GM12878 (cell line): Measurements from ENCODE around the gene IL17RE. TPM values are rescaled to one million over a fixed set of nuclear protein-coding genes. Genes with fewer than 3 reads are reported as not detected.

Source experiments
- CBFB ChIP-seq: IDR thresholded peaks from 2 replicates; pipeline ENCODE4 v1.6.1; 2016; ENCODE audit warnings: antibody characterized with exemption, low read depth
- CBX5 ChIP-seq: sonication (generic); IDR thresholded peaks from 2 replicates; pipeline ENCODE4 v1.6.1; 2016; ENCODE audit warnings: low read depth, moderate library complexity, mild to moderate bottlenecking, inconsistent platforms
- CHD4 ChIP-seq: fragments of 200-600 bp; sonication (generic); IDR thresholded peaks from 2 replicates; pipeline ENCODE4 v1.6.1; 2016; ENCODE audit warnings: mild to moderate bottlenecking
- EED ChIP-seq: sonication (generic); IDR thresholded peaks from 2 replicates; pipeline ENCODE4 v1.6.1; 2016; ENCODE audit warnings: antibody characterized with exemption, low read depth
- HDAC2 ChIP-seq: fragments of 200-600 bp; sonication (generic); IDR thresholded peaks from 2 replicates; pipeline ENCODE4 v1.6.1; 2017
- HDGF ChIP-seq: fragments of 450-650 bp; IDR thresholded peaks from 2 replicates; pipeline ENCODE4 v1.6.1; 2016; ENCODE audit warnings: antibody characterized with exemption
- IKZF2 ChIP-seq, 2 experiments: fragments of 450-650 bp; IDR thresholded peaks; 2 replicates each; pipeline ENCODE4 v1.6.1; 2017; ENCODE audit warnings: mild to moderate bottlenecking in 2 of 2, moderate library complexity in 2 of 2
- KLF5 ChIP-seq: fragments of 450-650 bp; IDR thresholded peaks from 2 replicates; pipeline ENCODE4 v1.6.1; 2014; ENCODE audit warnings: mild to moderate bottlenecking; ENCODE audit not compliant: partially characterized antibody
- MLLT1 ChIP-seq: fragments of 450-650 bp; IDR thresholded peaks from 2 replicates; pipeline ENCODE4 v1.6.1; 2016; ENCODE audit warnings: mild to moderate bottlenecking
- MTA3 ChIP-seq: IDR thresholded peaks from 2 replicates; pipeline ENCODE4 v1.6.1; 2012; ENCODE audit warnings: low read length, inconsistent platforms, borderline replicate concordance
- NFXL1 ChIP-seq: fragments of 450-650 bp; IDR thresholded peaks from 2 replicates; pipeline ENCODE4 v1.6.1; 2017; ENCODE audit warnings: antibody characterized with exemption, mild to moderate bottlenecking, borderline replicate concordance
- NR2C1 ChIP-seq: fragments of 450-650 bp; IDR thresholded peaks from 2 replicates; pipeline ENCODE4 v1.6.1; 2017; ENCODE audit warnings: antibody characterized with exemption, mild to moderate bottlenecking, moderate library complexity
- NR2C2 ChIP-seq: IDR thresholded peaks from 2 replicates; pipeline ENCODE4 v1.6.1; 2011; ENCODE audit warnings: borderline replicate concordance, low read depth; ENCODE audit not compliant: control insufficient read depth, insufficient read length
- PKNOX1 ChIP-seq: fragments of 450-650 bp; IDR thresholded peaks from 2 replicates; pipeline ENCODE4 v1.6.1; 2016; ENCODE audit warnings: mild to moderate bottlenecking
- POLR2A ChIP-seq: IDR thresholded peaks from 2 replicates; pipeline ENCODE4 v1.6.1; 2011; ENCODE audit warnings: low read depth, mild to moderate bottlenecking, low read length
- ZNF217 ChIP-seq: fragments of 450-650 bp; IDR thresholded peaks from 2 replicates; pipeline ENCODE4 v1.6.1; 2017; ENCODE audit warnings: antibody characterized with exemption, mild to moderate bottlenecking
- polyA plus RNA-seq, 11 experiments: library from polyadenylated mRNA; depleted of rRNA in 4 of 11; unstranded in 6 of 11; stranded (reverse) in 5 of 11; fragments of >200 nt; fragmentation: Nextera tagmentation in 4 of 11; fragmentation: Illumina TruSeq in 1 of 11; extraction: Ambion mirVana in 4 of 11; extraction: Trizol in 1 of 11; gene quantifications; 1 replicate in 1 of 11; 2 replicates in 10 of 11; pipeline versions ENCODE4 v1.2.1 to v1.2.3, GENCODE V29; 2011 to 2016; ENCODE audit warnings: inconsistent platforms in 2 of 11, missing spikeins in 2 of 11, low read depth in 1 of 11
- total RNA-seq, 4 experiments: library from RNA; depleted of rRNA in 3 of 4; stranded (reverse); fragments of >200 nt in 3 of 4; fragmentation: Illumina TruSeq in 1 of 4; extraction: Trizol in 1 of 4; gene quantifications; 2 replicates each; pipeline versions ENCODE4 v1.2.1 to v1.2.3, GENCODE V29; 2013 to 2021
- TF ChIP-seq, protein P1 (sequence below): IDR thresholded peaks from 2 replicates; pipeline ENCODE4 v1.6.1; 2012; ENCODE audit warnings: mild to moderate bottlenecking, low read depth, low read length
- TF ChIP-seq, protein P2 (sequence below): fragments of 450-650 bp; IDR thresholded peaks from 2 replicates; pipeline ENCODE4 v1.6.1; 2017; ENCODE audit warnings: mild to moderate bottlenecking, moderate library complexity

Gene IL17RE
- total and polyA plus RNA-seq, 10 of the 15 experiments (the other 5 are each of a cell fraction or from before 2014, with no cell fraction given) = 0.04 to 0.51 (median 0.12) TPM; not detected in 2

GRCh38 chr3:9951962-9952805 is 49.5 kb downstream of the IL17RE start, which contains the start of gene PRRT3 (continued):
- peak; percentile 81 for TF ChIP-seq NR2C2
- TF ChIP-seq CBFB = 0 out of 2 replicates have a peak, but pooled peaks have one; percentile 27
- TF ChIP-seq HDGF = peak; percentile 70; the same call in 1 of the 2 replicates
- peak; percentile 97 for TF ChIP-seq ZNF217
- TF ChIP-seq CBX5 = no peak
- peak; percentile 77 for TF ChIP-seq POLR2A
- 0 out of 2 replicates have a peak, but pooled peaks have one; percentile 87 for TF ChIP-seq CHD4
- TF ChIP-seq KLF5 = no peak
- TF ChIP-seq PKNOX1 = 0 out of 2 replicates have a peak, but pooled peaks have one; percentile 8
- no peak for TF ChIP-seq NFXL1
- TF ChIP-seq, protein P1, sequence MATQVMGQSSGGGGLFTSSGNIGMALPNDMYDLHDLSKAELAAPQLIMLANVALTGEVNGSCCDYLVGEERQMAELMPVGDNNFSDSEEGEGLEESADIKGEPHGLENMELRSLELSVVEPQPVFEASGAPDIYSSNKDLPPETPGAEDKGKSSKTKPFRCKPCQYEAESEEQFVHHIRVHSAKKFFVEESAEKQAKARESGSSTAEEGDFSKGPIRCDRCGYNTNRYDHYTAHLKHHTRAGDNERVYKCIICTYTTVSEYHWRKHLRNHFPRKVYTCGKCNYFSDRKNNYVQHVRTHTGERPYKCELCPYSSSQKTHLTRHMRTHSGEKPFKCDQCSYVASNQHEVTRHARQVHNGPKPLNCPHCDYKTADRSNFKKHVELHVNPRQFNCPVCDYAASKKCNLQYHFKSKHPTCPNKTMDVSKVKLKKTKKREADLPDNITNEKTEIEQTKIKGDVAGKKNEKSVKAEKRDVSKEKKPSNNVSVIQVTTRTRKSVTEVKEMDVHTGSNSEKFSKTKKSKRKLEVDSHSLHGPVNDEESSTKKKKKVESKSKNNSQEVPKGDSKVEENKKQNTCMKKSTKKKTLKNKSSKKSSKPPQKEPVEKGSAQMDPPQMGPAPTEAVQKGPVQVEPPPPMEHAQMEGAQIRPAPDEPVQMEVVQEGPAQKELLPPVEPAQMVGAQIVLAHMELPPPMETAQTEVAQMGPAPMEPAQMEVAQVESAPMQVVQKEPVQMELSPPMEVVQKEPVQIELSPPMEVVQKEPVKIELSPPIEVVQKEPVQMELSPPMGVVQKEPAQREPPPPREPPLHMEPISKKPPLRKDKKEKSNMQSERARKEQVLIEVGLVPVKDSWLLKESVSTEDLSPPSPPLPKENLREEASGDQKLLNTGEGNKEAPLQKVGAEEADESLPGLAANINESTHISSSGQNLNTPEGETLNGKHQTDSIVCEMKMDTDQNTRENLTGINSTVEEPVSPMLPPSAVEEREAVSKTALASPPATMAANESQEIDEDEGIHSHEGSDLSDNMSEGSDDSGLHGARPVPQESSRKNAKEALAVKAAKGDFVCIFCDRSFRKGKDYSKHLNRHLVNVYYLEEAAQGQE = no peak
- TF ChIP-seq HDAC2 = 0 out of 2 replicates have a peak, but pooled peaks have one; percentile 76
- TF ChIP-seq IKZF2 (IDR thresholded peaks at IDR 0.05) = peak in 1 of 2 experiments; percentile 27; a peak in 1 of 4 replicates
- no peak for TF ChIP-seq NR2C1
- no peak for TF ChIP-seq MTA3
- peak; percentile 100 for TF ChIP-seq MLLT1
- 0 out of 2 replicates have a peak, but pooled peaks have one; percentile 25 for TF ChIP-seq EED
- TF ChIP-seq, protein P2, sequence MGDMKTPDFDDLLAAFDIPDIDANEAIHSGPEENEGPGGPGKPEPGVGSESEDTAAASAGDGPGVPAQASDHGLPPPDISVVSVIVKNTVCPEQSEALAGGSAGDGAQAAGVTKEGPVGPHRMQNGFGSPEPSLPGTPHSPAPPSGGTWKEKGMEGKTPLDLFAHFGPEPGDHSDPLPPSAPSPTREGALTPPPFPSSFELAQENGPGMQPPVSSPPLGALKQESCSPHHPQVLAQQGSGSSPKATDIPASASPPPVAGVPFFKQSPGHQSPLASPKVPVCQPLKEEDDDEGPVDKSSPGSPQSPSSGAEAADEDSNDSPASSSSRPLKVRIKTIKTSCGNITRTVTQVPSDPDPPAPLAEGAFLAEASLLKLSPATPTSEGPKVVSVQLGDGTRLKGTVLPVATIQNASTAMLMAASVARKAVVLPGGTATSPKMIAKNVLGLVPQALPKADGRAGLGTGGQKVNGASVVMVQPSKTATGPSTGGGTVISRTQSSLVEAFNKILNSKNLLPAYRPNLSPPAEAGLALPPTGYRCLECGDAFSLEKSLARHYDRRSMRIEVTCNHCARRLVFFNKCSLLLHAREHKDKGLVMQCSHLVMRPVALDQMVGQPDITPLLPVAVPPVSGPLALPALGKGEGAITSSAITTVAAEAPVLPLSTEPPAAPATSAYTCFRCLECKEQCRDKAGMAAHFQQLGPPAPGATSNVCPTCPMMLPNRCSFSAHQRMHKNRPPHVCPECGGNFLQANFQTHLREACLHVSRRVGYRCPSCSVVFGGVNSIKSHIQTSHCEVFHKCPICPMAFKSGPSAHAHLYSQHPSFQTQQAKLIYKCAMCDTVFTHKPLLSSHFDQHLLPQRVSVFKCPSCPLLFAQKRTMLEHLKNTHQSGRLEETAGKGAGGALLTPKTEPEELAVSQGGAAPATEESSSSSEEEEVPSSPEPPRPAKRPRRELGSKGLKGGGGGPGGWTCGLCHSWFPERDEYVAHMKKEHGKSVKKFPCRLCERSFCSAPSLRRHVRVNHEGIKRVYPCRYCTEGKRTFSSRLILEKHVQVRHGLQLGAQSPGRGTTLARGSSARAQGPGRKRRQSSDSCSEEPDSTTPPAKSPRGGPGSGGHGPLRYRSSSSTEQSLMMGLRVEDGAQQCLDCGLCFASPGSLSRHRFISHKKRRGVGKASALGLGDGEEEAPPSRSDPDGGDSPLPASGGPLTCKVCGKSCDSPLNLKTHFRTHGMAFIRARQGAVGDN = no peak
